ENCODE results near the gene SEL1L3.

SEL1L3 gene

DNA sequence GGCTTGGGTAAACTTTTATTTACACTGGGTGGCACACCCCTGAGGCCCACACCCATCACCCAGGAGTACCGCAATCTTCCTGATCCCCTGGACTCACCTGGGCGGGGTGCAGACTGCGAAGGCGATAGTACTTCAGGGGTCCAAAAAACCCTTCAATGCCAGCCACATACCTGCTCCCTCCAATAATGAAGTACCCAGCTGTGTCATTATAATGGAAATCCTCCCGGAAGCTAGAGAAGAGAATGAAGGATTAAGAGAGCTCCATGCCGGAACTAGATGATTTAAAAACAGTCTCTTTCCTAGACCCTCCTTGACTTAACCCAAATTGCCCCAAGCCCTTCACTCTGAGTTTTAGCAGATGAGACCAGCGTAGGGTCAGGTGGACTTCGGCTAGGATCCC, 40.9 kb downstream of the SEL1L3 start:
- WGBS, 2 experiments: 60 to 73% methylated on average over 8 of the region's 8 CpGs
- Histone ChIP-seq H3K4me3 (ENCODE audit: insufficient read depth, low read depth, low read length) (no peak overlapping the region), H3K27ac (ENCODE audit: insufficient read depth, low read depth, low read length, poor library complexity, severe bottlenecking) (no peak overlapping the region), H3K9me3 (ENCODE audit: control insufficient read depth, low read length) (no peaks in the 10 kb centered on the region), H3K4me1 (ENCODE audit: control insufficient read depth, insufficient read depth, low read length) (peaks cover 8% of the 10 kb centered on the region), H3K27me3 (ENCODE audit: control insufficient read depth, insufficient read depth, low read length, poor library complexity, severe bottlenecking) (no peaks in the 10 kb centered on the region), H3K36me3 (ENCODE audit: control insufficient read depth, insufficient read depth, low read length) (no peaks in the 10 kb centered on the region)

DNA sequence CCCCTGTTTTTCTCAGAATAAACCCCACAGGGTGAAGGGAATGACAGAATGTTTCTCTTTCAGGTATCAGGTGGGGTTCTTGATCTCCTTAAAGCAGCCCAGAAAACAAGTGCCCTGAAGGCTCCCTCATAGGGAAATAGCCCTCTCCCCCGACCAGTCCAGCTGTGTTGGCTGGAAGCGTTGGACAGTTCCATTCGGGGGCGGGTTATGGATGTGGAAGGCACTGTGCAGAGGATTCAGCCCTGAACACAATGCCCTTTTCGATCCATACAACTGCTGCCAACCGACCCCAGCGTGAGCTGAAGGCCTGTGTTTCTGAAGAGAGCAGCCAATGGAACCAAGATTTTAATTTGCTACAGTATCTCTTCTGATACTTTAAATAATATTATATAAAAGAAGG, 41.5 kb downstream of the SEL1L3 start:
- H3K27me3 ChIP-seq (ENCODE audit: control insufficient read depth, insufficient read depth, low read length, poor library complexity, severe bottlenecking): no peaks in the 10 kb centered on the region
- 93 to 95% methylated on average over 7 of the region's 7 CpGs for WGBS, 2 experiments
- peaks cover 8% of the 10 kb centered on the region for H3K4me1 ChIP-seq (ENCODE audit: control insufficient read depth, insufficient read depth, low read length)
- H3K36me3 ChIP-seq (ENCODE audit: control insufficient read depth, insufficient read depth, low read length): no peaks in the 10 kb centered on the region
- H3K4me3 ChIP-seq (ENCODE audit: insufficient read depth, low read depth, low read length): no peak overlapping the region
- H3K27ac ChIP-seq (ENCODE audit: insufficient read depth, low read depth, low read length, poor library complexity, severe bottlenecking): no peak overlapping the region
- H3K9me3 ChIP-seq (ENCODE audit: control insufficient read depth, low read length): no peaks in the 10 kb centered on the region

DNA sequence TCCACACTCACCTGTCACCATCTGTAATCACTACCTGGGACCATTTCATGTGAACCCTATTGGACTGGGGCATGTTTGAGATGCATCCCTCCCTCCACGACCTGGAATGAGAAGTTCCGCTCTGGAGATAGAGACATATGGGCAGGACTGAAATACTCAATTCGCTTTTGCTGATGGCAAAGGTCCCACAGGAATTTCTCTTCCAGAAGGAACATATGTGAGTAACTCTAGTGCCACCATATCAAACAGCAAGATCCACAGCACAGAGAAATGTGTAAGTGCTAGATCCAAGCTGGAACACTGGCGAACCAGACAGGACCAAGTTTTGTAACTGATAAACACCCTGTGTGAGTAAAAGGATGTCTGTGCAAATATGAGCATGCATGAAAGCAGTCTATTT, 43.9 kb downstream of the SEL1L3 start:
- Histone ChIP-seq H3K27ac (ENCODE audit: insufficient read depth, low read depth, low read length, poor library complexity, severe bottlenecking) (no peak overlapping the region), H3K4me1 (ENCODE audit: control insufficient read depth, insufficient read depth, low read length) (peaks cover 19% of the 10 kb centered on the region), H3K9me3 (ENCODE audit: control insufficient read depth, low read length) (no peaks in the 10 kb centered on the region), H3K4me3 (ENCODE audit: insufficient read depth, low read depth, low read length) (no peak overlapping the region), H3K36me3 (ENCODE audit: control insufficient read depth, insufficient read depth, low read length) (no peaks in the 10 kb centered on the region), H3K27me3 (ENCODE audit: control insufficient read depth, insufficient read depth, low read length, poor library complexity, severe bottlenecking) (no peaks in the 10 kb centered on the region)
- 82 to 87% methylated on average over 4 of the region's 4 CpGs for WGBS, 2 experiments

DNA sequence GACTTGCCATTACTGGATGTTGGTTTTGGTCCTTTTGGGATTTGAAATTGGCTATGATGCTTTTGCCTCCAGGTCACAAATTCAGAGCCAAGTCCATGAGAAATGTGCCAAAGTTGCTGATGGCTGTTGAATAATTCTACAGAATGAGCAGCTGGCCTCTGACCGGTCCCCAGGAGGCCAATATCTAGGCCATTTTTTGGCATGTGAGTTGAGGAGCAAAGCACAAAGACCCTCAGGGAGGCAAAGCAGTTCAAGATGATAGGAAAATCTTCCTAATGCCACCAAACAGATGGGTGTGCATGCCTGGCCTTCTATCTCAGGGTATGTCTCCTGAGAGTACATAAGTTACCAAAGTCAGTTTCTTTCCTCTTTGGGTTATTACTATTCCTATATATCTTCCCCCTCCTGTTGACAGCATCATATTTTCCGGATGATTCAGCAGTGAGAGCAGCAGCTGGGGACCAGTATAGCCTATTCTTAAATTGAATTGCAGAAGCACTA, 44.4 kb downstream of the SEL1L3 start:
- H3K4me1 ChIP-seq (ENCODE audit: control insufficient read depth, insufficient read depth, low read length): peaks cover 24% of the 10 kb centered on the region
- H3K9me3 ChIP-seq (ENCODE audit: control insufficient read depth, low read length): no peaks in the 10 kb centered on the region
- no peak overlapping the region for H3K27ac ChIP-seq (ENCODE audit: insufficient read depth, low read depth, low read length, poor library complexity, severe bottlenecking)
- no peak overlapping the region for H3K4me3 ChIP-seq (ENCODE audit: insufficient read depth, low read depth, low read length)
- no peaks in the 10 kb centered on the region for H3K36me3 ChIP-seq (ENCODE audit: control insufficient read depth, insufficient read depth, low read length)
- H3K27me3 ChIP-seq (ENCODE audit: control insufficient read depth, insufficient read depth, low read length, poor library complexity, severe bottlenecking): no peaks in the 10 kb centered on the region
- 93 to 96% methylated on average over 2 of the region's 2 CpGs for WGBS, 2 experiments

DNA sequence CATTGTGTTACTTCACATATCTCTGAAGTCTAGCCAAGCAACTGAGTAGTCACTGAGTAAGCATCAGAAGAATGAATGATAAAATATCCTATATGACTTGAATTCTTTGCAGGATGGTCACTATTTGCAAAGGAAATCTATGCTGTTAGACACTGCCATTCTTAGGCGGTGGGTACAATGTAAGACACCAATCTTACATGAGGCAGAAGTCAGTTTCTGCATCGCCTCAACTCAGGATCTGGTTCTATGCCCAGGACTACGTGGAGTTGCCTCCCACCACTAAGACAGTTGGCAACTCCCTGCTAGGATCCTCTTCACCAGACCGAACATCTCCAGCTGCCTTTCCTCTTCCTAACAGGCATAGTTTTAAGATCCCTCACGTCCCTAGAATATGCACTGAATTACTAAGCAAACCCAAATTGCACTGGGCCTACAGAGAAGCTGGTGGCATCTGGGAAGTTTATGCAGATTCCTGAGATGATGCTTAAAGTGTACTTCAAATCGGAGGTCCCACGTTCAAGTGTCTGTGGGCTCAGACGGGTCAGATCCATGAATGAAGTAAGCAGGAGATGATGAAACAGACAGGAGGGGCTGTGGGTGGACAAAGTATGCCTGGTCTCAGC, 45.6 kb downstream of the SEL1L3 start:
- Histone ChIP-seq H3K9me3 (ENCODE audit: control insufficient read depth, low read length) (no peaks in the 10 kb centered on the region), H3K4me3 (ENCODE audit: insufficient read depth, low read depth, low read length) (no peak overlapping the region), H3K4me1 (ENCODE audit: control insufficient read depth, insufficient read depth, low read length) (peaks cover 21% of the 10 kb centered on the region), H3K27ac (ENCODE audit: insufficient read depth, low read depth, low read length, poor library complexity, severe bottlenecking) (no peak overlapping the region), H3K36me3 (ENCODE audit: control insufficient read depth, insufficient read depth, low read length) (no peaks in the 10 kb centered on the region), H3K27me3 (ENCODE audit: control insufficient read depth, insufficient read depth, low read length, poor library complexity, severe bottlenecking) (no peaks in the 10 kb centered on the region)
- 93 to 96% methylated on average over 8 of the region's 8 CpGs for WGBS, 2 experiments

DNA sequence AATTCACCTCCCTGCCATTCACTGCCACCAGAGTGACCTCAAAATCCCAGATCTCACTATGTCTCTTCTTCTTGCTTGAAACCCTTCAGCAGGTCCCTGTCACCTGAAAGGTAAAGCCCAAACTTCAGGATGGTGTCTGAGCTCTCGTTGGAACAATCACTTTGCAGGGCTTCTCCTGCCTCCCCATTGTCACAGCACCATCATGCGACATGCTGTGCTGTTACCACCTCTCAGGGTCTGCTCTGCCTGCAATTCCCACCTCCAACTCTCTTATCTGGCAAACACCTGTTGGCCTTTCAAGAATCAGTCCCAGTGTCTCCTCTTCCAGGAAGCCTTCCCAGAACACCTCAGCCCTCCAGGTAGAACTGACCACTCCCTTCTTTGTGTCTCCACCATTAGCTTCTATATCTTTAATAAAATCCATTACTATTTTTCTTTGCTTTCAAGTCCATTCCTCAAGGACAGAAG, 46.2 kb downstream of the SEL1L3 start:
- Histone ChIP-seq H3K4me1 (ENCODE audit: control insufficient read depth, insufficient read depth, low read length) (peaks cover 17% of the 10 kb centered on the region), H3K4me3 (ENCODE audit: insufficient read depth, low read depth, low read length) (no peak overlapping the region), H3K36me3 (ENCODE audit: control insufficient read depth, insufficient read depth, low read length) (no peaks in the 10 kb centered on the region), H3K27ac (ENCODE audit: insufficient read depth, low read depth, low read length, poor library complexity, severe bottlenecking) (no peak overlapping the region), H3K27me3 (ENCODE audit: control insufficient read depth, insufficient read depth, low read length, poor library complexity, severe bottlenecking) (no peaks in the 10 kb centered on the region), H3K9me3 (ENCODE audit: control insufficient read depth, low read length) (no peaks in the 10 kb centered on the region)
- WGBS, 2 experiments: 71 to 83% methylated on average over 2 of the region's 2 CpGs

DNA sequence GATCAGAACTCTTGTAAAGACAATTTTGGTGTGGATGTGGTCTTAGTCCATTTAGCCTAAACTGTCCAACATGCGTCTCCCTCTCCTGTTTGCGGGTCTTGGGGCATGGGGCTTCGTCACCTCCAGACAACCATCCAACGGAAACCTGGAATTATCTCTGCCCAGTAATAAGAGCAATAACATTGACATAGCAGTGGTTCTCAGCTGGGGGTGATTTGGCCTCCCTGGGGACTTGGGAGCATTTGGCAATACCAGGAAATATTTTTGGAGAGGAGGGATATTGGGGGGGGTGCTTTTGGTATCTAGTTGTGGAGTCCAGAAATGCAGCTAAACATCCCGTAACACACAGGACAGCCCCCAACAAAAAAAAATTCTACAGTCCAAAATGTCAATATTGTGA, 47.2 kb downstream of the SEL1L3 start:
- H3K27ac ChIP-seq (ENCODE audit: insufficient read depth, low read depth, low read length, poor library complexity, severe bottlenecking): no peak overlapping the region
- 97 to 100% methylated on average over 4 to 5 of the region's 5 CpGs for WGBS, 2 experiments
- no peak overlapping the region for H3K4me3 ChIP-seq (ENCODE audit: insufficient read depth, low read depth, low read length)
- H3K36me3 ChIP-seq (ENCODE audit: control insufficient read depth, insufficient read depth, low read length): no peaks in the 10 kb centered on the region
- H3K27me3 ChIP-seq (ENCODE audit: control insufficient read depth, insufficient read depth, low read length, poor library complexity, severe bottlenecking): no peaks in the 10 kb centered on the region
- H3K9me3 ChIP-seq (ENCODE audit: control insufficient read depth, low read length): no peaks in the 10 kb centered on the region
- H3K4me1 ChIP-seq (ENCODE audit: control insufficient read depth, insufficient read depth, low read length): peaks cover 17% of the 10 kb centered on the region

DNA sequence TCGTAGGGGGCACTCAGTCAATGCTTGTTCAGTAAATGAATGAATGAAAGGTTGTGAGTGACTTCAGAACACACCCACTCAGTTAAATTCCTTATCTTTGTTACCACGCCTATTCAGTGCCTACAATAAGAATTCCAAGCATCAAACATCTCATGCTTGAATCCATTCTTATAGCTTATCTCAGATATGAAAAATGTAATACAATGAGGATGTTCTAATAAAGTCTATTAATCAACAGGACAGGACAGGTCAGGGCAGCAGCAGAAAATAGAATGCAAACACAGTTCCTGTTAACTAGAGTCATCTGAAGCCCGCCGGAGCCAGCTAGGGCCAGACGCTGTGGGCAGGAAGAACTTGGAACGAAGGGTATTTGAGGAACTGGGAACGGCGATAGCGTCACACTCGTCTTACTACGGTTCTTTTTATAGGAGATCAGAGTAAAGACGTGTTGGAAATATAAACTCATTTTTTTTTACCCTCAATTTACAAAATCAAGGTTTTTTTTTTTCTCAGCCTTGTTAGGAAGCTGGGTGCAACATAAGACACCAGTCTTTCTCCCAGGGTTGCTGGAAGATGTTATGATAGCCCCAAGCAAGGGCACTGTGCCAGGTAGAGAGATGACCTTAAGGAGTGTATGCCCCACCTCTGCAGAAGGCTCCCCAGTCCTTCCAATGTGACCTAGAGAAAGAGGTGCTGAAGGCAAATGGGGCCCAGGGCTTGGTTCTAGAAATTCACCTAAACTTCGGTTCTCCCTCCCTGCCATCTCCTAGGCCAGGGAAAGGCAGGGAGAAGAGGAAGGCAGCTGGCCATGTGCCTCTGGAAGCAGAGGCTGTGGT, 48.3 kb downstream of the SEL1L3 start:
- Histone ChIP-seq H3K36me3 (ENCODE audit: control insufficient read depth, insufficient read depth, low read length) (no peaks in the 10 kb centered on the region), H3K27me3 (ENCODE audit: control insufficient read depth, insufficient read depth, low read length, poor library complexity, severe bottlenecking) (no peaks in the 10 kb centered on the region), H3K9me3 (ENCODE audit: control insufficient read depth, low read length) (no peaks in the 10 kb centered on the region), H3K27ac (ENCODE audit: insufficient read depth, low read depth, low read length, poor library complexity, severe bottlenecking) (peak overlapping the region; percentile 53), H3K4me3 (ENCODE audit: insufficient read depth, low read depth, low read length) (no peak overlapping the region), H3K4me1 (ENCODE audit: control insufficient read depth, insufficient read depth, low read length) (peaks cover 17% of the 10 kb centered on the region)
- 84 to 86% methylated on average over 11 to 12 of the region's 13 CpGs for WGBS, 2 experiments

DNA sequence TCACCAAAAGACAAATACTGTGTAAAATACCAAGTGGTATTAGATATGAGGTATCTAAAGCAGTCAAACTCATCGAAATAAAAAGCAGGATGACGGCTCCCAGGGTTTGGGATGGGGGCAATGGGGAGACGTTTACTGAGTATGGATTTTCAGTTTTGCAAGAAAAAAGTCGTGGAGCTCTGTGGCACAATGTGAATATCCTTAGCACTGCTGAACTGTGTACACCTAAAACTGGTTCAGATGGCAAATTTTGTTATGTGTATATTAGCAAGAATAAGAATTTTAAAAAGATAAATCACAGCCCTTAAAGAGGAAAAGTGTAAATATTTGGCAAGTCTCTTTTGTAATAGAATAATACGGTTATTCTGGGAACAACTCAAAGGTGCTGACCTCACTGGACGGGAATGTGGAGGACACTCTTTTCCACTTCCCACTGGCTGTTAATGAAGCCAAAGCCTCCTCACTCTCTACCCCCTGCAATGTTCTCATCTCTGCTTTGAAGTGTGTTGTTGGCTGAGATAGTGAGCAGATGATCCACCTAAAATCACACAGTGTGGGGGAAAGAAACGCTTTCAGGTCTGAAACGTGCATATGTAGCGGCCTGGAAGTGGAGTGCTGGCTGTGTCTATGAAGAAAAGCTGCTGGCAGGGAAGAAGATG, 49.2 kb downstream of the SEL1L3 start:
- Histone ChIP-seq H3K4me1 (ENCODE audit: control insufficient read depth, insufficient read depth, low read length) (peaks cover 17% of the 10 kb centered on the region), H3K4me3 (ENCODE audit: insufficient read depth, low read depth, low read length) (no peak overlapping the region), H3K36me3 (ENCODE audit: control insufficient read depth, insufficient read depth, low read length) (no peaks in the 10 kb centered on the region), H3K27ac (ENCODE audit: insufficient read depth, low read depth, low read length, poor library complexity, severe bottlenecking) (peak overlapping the region; percentile 53), H3K27me3 (ENCODE audit: control insufficient read depth, insufficient read depth, low read length, poor library complexity, severe bottlenecking) (no peaks in the 10 kb centered on the region), H3K9me3 (ENCODE audit: control insufficient read depth, low read length) (no peaks in the 10 kb centered on the region)
- 56 to 69% methylated on average over 9 of the region's 9 CpGs for WGBS, 2 experiments

DNA sequence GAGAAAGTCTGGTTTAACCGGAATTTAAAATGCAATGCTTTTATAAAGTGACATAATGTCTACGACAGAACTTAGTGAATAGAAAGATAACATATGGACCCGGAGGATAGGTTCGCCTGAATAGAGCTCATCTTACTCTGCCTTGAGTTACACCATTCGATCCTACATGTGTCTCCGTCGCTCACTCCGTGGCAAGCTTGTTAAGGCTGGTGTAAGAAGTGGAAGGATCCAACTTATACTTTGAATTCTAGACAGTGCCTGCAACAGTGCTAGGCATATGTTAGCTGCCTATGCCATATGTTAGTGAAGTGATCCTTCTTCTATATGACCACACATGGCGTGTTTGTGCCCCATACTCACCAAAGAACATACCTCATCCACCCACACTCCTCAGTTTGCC, 50.9 kb downstream of the SEL1L3 start:
- H3K4me1 ChIP-seq (ENCODE audit: control insufficient read depth, insufficient read depth, low read length): peaks cover 17% of the 10 kb centered on the region
- H3K36me3 ChIP-seq (ENCODE audit: control insufficient read depth, insufficient read depth, low read length): no peaks in the 10 kb centered on the region
- H3K9me3 ChIP-seq (ENCODE audit: control insufficient read depth, low read length): no peaks in the 10 kb centered on the region
- no peak overlapping the region for H3K27ac ChIP-seq (ENCODE audit: insufficient read depth, low read depth, low read length, poor library complexity, severe bottlenecking)
- no peaks in the 10 kb centered on the region for H3K27me3 ChIP-seq (ENCODE audit: control insufficient read depth, insufficient read depth, low read length, poor library complexity, severe bottlenecking)
- 91 to 94% methylated on average over 9 of the region's 9 CpGs for WGBS, 2 experiments
- H3K4me3 ChIP-seq (ENCODE audit: insufficient read depth, low read depth, low read length): no peak overlapping the region
